WTC11 (cell line): ENCODE measurements around the gene ADAM30. TPM values are rescaled to one million over a fixed set of nuclear protein-coding genes. Genes with fewer than 3 reads are reported as not detected.

ENCODE experiments used
- ATAC-seq: fragments of 200-7000 bp; cut with Tn5 transposase; 2 replicates; pipeline ENCODE4 v1.10.0; 2021; ENCODE audit warnings: mild to moderate bottlenecking, moderate library complexity
- CTCF ChIA-PET: fragments of 300-600 bp; sonication (Branson Sonifier 250); formaldehyde crosslinking; loops from one replicate; lab custom pipeline; 2021; ENCODE audit warnings: antibody characterized with exemption; lab: Charles Lee
- POLR2A ChIA-PET: fragments of 350-600 bp; sonication (Branson Sonifier 250); formaldehyde crosslinking; loops from one replicate; lab custom pipeline; 2021; ENCODE audit warnings: antibody characterized with exemption; lab: Charles Lee
- DNase-seq: peaks from one replicate; pipeline ENCODE4 v3.0.0; 2021; ENCODE audit warnings: low spot score
- H3K27ac Mint-ChIP-seq: 2 replicates; pipeline ENCODE4 v1.8.0; 2021; ENCODE audit warnings: mixed read lengths
- H3K27me3 Mint-ChIP-seq: 2 replicates; pipeline ENCODE4 v1.8.0; 2021; ENCODE audit warnings: low read depth, mild to moderate bottlenecking, moderate library complexity, mixed read lengths
- H3K36me3 Mint-ChIP-seq: 2 replicates; pipeline ENCODE4 v1.8.0; 2021; ENCODE audit warnings: mixed read lengths
- H3K4me1 Mint-ChIP-seq: 2 replicates; pipeline ENCODE4 v1.8.0; 2022; ENCODE audit warnings: mixed read lengths
- H3K4me3 Mint-ChIP-seq: 2 replicates; pipeline ENCODE4 v1.8.0; 2021; ENCODE audit warnings: mild to moderate bottlenecking, moderate library complexity, mixed read lengths
- H3K9me3 Mint-ChIP-seq: 2 replicates; pipeline ENCODE4 v1.8.0; 2021; ENCODE audit warnings: mixed read lengths
- JUN ChIP-seq: sonication (generic); formaldehyde crosslinking; IDR thresholded peaks from 2 replicates; pipeline ENCODE4 v1.8.0; 2023; ENCODE audit warnings: mild to moderate bottlenecking, missing genetic modification reagents
- NR2C2 ChIP-seq: sonication (generic); formaldehyde crosslinking; IDR thresholded peaks from 2 replicates; pipeline ENCODE4 v1.8.0; 2022; ENCODE audit warnings: mild to moderate bottlenecking, missing genetic modification reagents
- OVOL2 ChIP-seq: fragments of 250-450 bp; sonication (Bioruptor Pico); IDR thresholded peaks from 2 replicates; pipeline ENCODE4 v1.9.0; 2021; ENCODE audit warnings: mild to moderate bottlenecking, borderline replicate concordance
- ZNF219 ChIP-seq: sonication (generic); formaldehyde crosslinking; IDR thresholded peaks from 2 replicates; pipeline ENCODE4 v1.8.0; 2023; ENCODE audit warnings: missing genetic modification reagents, mild to moderate bottlenecking, borderline replicate concordance
- total RNA-seq: library from RNA; stranded (reverse); gene quantifications from 3 replicates; pipeline ENCODE4 v1.2.3, GENCODE V29; 2021
- TF ChIP-seq, protein P1 (sequence below): sonication (generic); formaldehyde crosslinking; IDR thresholded peaks from 2 replicates; pipeline ENCODE4 v1.8.0; 2022; ENCODE audit warnings: missing genetic modification reagents
- TF ChIP-seq, protein P2 (sequence below): fragments of 250-450 bp; sonication (Bioruptor Pico); conservative IDR thresholded peaks from 2 replicates; pipeline ENCODE4 v1.9.0; 2021; ENCODE audit warnings: mild to moderate bottlenecking
- TF ChIP-seq, protein P3 (sequence below): sonication (generic); formaldehyde crosslinking; IDR thresholded peaks from 2 replicates; pipeline ENCODE4 v1.8.1; 2022; ENCODE audit warnings: missing genetic modification reagents, borderline replicate concordance
- TF ChIP-seq, protein P4 (sequence below): sonication (generic); formaldehyde crosslinking; IDR thresholded peaks from 2 replicates; pipeline ENCODE4 v1.8.1; 2022; ENCODE audit warnings: mild to moderate bottlenecking, moderate library complexity, missing genetic modification reagents
- TF ChIP-seq, protein P5 (sequence below): sonication (generic); formaldehyde crosslinking; IDR thresholded peaks from 2 replicates; pipeline ENCODE4 v1.8.1; 2022; ENCODE audit warnings: low read depth, missing genetic modification reagents, borderline replicate concordance

Gene ADAM30
- total RNA-seq, 1 experiment from 2014 or later, result not detected

DNA sequence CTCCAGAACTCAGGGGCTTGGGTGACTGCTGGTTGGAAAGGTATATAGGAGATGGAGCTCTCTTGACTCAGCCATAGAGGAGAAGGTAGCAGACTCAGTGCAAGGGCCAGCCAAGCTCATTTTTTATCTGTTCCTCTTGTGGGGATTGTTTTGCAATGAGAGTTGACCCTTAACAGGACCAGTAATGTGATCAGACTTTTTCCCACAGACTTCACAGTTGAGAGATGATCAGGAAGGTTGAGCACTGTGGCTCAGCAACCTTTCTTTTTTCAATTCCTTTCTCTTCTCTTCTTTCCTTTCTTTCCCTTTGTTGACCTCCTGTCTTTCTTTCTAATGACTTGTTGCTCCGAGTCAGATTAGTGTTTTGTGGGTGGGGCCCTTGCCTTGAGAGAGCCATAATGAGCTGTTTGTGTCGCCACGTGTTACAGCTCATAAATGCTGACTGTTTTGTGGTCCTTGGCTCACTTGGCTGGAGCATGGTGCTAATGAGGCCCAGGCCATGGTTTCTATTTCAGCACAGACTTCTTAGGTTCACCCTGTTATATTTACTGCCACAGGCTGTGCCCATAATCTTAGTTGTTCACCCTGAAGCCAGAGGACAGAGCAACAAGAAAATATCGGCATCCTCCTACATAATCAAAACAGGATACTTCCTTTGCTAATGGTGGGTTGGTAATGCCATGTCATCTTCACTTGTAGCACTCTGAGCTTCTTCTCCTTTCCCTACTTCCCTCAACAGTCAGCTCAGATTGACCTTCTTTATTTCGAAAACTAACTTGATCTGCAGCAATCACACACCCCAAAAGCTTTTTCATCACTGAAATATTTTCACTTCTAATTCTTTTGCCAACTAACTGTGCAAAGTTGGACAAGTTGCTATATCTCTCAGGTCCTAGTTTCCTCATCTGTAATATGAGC is 13.9 kb downstream of the ADAM30 start:
- POLR2A ChIA-PET, result no interaction called here
- CTCF ChIA-PET, result interaction anchor here (1.0 to 3.1 kb wide), 2 partner anchors 12 to 14 kb away, joined by 3 to 10 read pairs; partner anchors contain the start of gene ADAM30

More for the DNA sequence above, 13.9 kb downstream of the ADAM30 start:
- Mint-ChIP-seq H3K27me3 (no peaks in the 10 kb centered on the region), H3K9me3 (no peaks in the 10 kb centered on the region), H3K4me1 (no peaks in the 10 kb centered on the region), H3K27ac (no peak overlapping the region), H3K4me3 (no peak overlapping the region), H3K36me3 (no peaks in the 10 kb centered on the region)
- no peak for TF ChIP-seq ZNF219
- no peak for TF ChIP-seq JUN (CRISPR knock-in tag)
- no peak for TF ChIP-seq NR2C2 (CRISPR knock-in tag)
- no peak for TF ChIP-seq OVOL2 (CRISPR knock-in tag)
- TF ChIP-seq, protein P1, sequence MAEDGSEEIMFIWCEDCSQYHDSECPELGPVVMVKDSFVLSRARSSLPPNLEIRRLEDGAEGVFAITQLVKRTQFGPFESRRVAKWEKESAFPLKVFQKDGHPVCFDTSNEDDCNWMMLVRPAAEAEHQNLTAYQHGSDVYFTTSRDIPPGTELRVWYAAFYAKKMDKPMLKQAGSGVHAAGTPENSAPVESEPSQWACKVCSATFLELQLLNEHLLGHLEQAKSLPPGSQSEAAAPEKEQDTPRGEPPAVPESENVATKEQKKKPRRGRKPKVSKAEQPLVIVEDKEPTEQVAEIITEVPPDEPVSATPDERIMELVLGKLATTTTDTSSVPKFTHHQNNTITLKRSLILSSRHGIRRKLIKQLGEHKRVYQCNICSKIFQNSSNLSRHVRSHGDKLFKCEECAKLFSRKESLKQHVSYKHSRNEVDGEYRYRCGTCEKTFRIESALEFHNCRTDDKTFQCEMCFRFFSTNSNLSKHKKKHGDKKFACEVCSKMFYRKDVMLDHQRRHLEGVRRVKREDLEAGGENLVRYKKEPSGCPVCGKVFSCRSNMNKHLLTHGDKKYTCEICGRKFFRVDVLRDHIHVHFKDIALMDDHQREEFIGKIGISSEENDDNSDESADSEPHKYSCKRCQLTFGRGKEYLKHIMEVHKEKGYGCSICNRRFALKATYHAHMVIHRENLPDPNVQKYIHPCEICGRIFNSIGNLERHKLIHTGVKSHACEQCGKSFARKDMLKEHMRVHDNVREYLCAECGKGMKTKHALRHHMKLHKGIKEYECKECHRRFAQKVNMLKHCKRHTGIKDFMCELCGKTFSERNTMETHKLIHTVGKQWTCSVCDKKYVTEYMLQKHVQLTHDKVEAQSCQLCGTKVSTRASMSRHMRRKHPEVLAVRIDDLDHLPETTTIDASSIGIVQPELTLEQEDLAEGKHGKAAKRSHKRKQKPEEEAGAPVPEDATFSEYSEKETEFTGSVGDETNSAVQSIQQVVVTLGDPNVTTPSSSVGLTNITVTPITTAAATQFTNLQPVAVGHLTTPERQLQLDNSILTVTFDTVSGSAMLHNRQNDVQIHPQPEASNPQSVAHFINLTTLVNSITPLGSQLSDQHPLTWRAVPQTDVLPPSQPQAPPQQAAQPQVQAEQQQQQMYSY (CRISPR knock-in tag), result no peak
- TF ChIP-seq, protein P2, sequence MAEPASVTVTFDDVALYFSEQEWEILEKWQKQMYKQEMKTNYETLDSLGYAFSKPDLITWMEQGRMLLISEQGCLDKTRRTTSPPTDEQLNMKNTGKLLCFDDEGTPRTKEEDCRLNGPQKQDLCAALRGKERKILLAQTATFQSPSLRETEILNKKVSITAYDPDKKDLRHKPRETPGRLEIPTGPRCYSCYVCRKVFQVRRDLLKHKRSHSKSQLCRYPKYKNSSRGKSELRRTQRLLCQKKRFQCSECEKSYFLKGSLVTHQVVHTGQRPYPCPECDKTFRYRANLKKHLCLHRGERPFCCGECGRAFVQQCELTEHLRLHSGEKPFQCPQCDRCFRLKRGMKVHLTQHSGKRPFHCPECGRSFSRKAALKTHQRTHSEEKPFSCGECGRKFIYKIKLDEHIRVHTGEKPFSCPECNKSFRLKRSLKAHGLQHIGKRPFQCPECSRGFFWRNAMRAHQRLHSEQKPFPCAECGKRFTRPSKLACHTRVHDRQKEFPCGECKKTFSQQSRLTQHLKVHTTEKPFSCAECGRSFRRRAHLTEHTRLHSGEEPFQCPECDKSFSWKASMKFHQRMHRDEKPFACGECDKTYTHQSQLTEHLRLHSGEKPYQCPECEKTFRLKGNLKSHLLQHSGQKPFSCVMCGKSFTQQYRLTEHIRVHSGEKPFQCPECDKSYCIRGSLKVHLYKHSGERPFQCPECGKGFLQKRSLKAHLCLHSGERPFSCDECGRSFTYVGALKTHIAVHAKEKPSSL, result no peak
- TF ChIP-seq, protein P3, sequence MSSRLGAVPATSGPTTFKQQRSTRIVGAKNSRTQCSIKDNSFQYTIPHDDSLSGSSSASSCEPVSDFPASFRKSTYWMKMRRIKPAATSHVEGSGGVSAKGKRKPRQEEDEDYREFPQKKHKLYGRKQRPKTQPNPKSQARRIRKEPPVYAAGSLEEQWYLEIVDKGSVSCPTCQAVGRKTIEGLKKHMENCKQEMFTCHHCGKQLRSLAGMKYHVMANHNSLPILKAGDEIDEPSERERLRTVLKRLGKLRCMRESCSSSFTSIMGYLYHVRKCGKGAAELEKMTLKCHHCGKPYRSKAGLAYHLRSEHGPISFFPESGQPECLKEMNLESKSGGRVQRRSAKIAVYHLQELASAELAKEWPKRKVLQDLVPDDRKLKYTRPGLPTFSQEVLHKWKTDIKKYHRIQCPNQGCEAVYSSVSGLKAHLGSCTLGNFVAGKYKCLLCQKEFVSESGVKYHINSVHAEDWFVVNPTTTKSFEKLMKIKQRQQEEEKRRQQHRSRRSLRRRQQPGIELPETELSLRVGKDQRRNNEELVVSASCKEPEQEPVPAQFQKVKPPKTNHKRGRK, result no peak
- TF ChIP-seq, protein P4, sequence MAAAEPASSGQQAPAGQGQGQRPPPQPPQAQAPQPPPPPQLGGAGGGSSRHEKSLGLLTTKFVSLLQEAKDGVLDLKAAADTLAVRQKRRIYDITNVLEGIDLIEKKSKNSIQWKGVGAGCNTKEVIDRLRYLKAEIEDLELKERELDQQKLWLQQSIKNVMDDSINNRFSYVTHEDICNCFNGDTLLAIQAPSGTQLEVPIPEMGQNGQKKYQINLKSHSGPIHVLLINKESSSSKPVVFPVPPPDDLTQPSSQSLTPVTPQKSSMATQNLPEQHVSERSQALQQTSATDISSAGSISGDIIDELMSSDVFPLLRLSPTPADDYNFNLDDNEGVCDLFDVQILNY, result no peak
- TF ChIP-seq, protein P5, sequence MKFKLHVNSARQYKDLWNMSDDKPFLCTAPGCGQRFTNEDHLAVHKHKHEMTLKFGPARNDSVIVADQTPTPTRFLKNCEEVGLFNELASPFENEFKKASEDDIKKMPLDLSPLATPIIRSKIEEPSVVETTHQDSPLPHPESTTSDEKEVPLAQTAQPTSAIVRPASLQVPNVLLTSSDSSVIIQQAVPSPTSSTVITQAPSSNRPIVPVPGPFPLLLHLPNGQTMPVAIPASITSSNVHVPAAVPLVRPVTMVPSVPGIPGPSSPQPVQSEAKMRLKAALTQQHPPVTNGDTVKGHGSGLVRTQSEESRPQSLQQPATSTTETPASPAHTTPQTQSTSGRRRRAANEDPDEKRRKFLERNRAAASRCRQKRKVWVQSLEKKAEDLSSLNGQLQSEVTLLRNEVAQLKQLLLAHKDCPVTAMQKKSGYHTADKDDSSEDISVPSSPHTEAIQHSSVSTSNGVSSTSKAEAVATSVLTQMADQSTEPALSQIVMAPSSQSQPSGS (CRISPR knock-in tag), result no peak
- ATAC-seq, result no peak
- no peak for DNase-seq
